C4-2B (cell line): ENCODE data around the gene ITPKA.

Experiments
- CTCF ChIP-seq: fragments of 450-650 bp; conservative IDR thresholded peaks from 2 replicates; pipeline ENCODE4 v1.5.1; 2017; ENCODE audit warnings: mild to moderate bottlenecking
- ZFX ChIP-seq: fragments of 450-650 bp; IDR thresholded peaks from 2 replicates; pipeline ENCODE4 v1.6.1; 2017

GRCh38 chr15:41507820-41508290 lies 14.2 kb downstream of the ITPKA start:
- TF ChIP-seq CTCF (no peak), ZFX (no peak)
